ENCODE results near the gene STH. TPM values are rescaled to one million over a fixed set of nuclear protein-coding genes. Genes with fewer than 3 reads are reported as not detected.

The STH gene
- total and polyA plus RNA-seq, 12 donors: not detected

DNA sequence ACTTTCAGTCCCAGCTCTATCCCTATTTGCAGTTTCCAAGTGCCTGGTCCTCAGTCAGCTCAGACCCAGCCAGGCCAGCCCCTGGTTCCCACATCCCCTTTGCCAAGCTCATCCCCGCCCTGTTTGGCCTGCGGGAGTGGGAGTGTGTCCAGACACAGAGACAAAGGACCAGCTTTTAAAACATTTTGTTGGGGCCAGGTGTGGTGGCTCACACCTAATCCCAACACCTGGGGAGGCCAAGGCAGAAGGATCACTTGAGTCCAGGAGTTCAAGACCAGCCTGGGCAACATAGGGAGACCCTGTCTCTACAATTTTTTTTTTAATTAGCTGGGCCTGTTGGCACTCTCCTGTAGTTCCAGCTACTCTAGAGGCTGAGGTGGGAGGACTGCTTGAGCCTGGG, 1.7 kb downstream of the STH start:
- no peak for DNase-seq
- no peak for ATAC-seq
- Histone ChIP-seq H3K4me1 (peaks cover 0 to 13% (median 0%) of the 10 kb centered on the region in 9 donors), H3K4me3 (no peak overlapping the region), H3K36me3 (no peaks in the 10 kb centered on the region), H3K27me3 (no peaks in the 10 kb centered on the region), H3K27ac (no peak overlapping the region), H3K9me3 (no peaks in the 10 kb centered on the region)
- no peak for TF ChIP-seq CTCF (IDR thresholded peaks at IDR 0.05)
- intact Hi-C loops (cut with DNase I): loop anchor here in 6 of 10 donors (5.0 to 10.0 kb wide), 4 partner anchors 42 to 284 kb away; partner anchors contain the start of gene KANSL1 (in 1 of the 6)
- 62 to 73% methylated on average over 2 of the region's 2 CpGs for WGBS, 2 donors

- no peaks in the 10 kb centered on the region for H3K27me3 ChIP-seq
- H3K36me3 ChIP-seq: no peaks in the 10 kb centered on the region
- peaks cover 0 to 13% (median 0%) of the 10 kb centered on the region in 9 donors for H3K4me1 ChIP-seq
- H3K9me3 ChIP-seq: no peaks in the 10 kb centered on the region
- no peak overlapping the region for H3K27ac ChIP-seq
- no peak overlapping the region for H3K4me3 ChIP-seq
- DNase-seq (no peak), ATAC-seq (peak in 2 of 8 donors; percentile 6 to 8)
- 73 to 76% methylated on average over 13 of the region's 13 CpGs for WGBS, 2 donors
- intact Hi-C loops (cut with DNase I): loop anchor here in 9 of 10 donors (1.0 to 10.0 kb wide), 8 partner anchors 41 to 283 kb away; partner anchors contain the start of gene KANSL1 (in 1 of the 9)
- TF ChIP-seq CTCF (IDR thresholded peaks at IDR 0.05): no peak
Observed at GRCh38 chr17:46001390-46002310, 2.6 kb downstream of the STH start.

DNA sequence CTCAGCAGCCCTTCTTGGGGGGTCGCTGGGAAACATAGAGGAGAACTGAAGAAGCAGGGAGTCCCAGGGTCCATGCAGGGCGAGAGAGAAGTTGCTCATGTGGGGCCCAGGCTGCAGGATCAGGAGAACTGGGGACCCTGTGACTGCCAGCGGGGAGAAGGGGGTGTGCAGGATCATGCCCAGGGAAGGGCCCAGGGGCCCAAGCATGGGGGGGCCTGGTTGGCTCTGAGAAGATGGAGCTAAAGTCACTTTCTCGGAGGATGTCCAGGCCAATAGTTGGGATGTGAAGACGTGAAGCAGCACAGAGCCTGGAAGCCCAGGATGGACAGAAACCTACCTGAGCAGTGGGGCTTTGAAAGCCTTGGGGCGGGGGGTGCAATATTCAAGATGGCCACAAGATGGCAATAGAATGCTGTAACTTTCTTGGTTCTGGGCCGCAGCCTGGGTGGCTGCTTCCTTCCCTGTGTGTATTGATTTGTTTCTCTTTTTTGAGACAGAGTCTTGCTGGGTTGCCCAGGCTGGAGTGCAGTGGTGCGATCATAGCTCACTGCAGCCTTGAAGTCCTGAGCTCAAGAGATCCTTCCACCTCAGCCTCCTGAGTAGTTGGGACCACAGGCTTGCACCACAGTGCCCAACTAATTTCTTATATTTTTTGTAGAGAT, 3.4 kb downstream of the STH start:
- peak; percentile 33 to 61 for DNase-seq
- intact Hi-C loops (cut with DNase I): loop anchor here in 9 of 10 donors (1.0 to 10.0 kb wide), 8 partner anchors 40 to 282 kb away; partner anchors contain the start of gene KANSL1 (in 1 of the 9)
- no peak overlapping the region for H3K27ac ChIP-seq
- no peak overlapping the region for H3K4me3 ChIP-seq
- 22 to 24% methylated on average over 8 of the region's 8 CpGs for WGBS, 2 donors
- ATAC-seq: peak; percentile 63 to 90 (median 83)
- peak; percentile 88 to 96 (median 94) for TF ChIP-seq CTCF (IDR thresholded peaks at IDR 0.05)
- H3K9me3 ChIP-seq: no peaks in the 10 kb centered on the region
- H3K27me3 ChIP-seq: no peaks in the 10 kb centered on the region
- H3K36me3 ChIP-seq: no peaks in the 10 kb centered on the region
- peaks cover 0 to 13% (median 0%) of the 10 kb centered on the region in 9 donors for H3K4me1 ChIP-seq

DNA sequence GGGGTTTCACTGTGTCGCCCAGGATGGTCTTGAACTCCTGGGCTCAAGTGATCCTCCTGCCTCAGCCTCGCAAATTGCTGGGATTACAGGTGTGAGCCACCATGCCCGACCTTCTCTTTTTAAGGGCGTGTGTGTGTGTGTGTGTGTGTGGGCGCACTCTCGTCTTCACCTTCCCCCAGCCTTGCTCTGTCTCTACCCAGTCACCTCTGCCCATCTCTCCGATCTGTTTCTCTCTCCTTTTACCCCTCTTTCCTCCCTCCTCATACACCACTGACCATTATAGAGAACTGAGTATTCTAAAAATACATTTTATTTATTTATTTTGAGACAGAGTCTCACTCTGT, 3.9 kb downstream of the STH start:
- peak in 3 of 8 donors; percentile 15 to 34 (median 18) for ATAC-seq
- Histone ChIP-seq H3K27ac (no peak overlapping the region), H3K4me3 (no peak overlapping the region)

More for the DNA sequence above, 3.9 kb downstream of the STH start:
- intact Hi-C loops (cut with DNase I): loop anchor here in 9 of 10 donors (1.0 to 10.0 kb wide), 9 partner anchors 30 to 282 kb away; partner anchors contain the start of gene KANSL1 (in 1 of the 9)
- Histone ChIP-seq H3K36me3 (no peaks in the 10 kb centered on the region), H3K27me3 (no peaks in the 10 kb centered on the region), H3K4me1 (peaks cover 0 to 15% (median 0%) of the 10 kb centered on the region in 9 donors), H3K9me3 (no peaks in the 10 kb centered on the region)
- DNase-seq: no peak
- 66 to 67% methylated on average over 7 of the region's 7 CpGs for WGBS, 2 donors
- no peak for TF ChIP-seq CTCF (IDR thresholded peaks at IDR 0.05)
